Stimulated activated CD8-positive, alpha-beta memory T cell treated with anti-CD3 and anti-CD28 coated beads, Interleukin-4, amount 100 ng/mL, for 1 hour (primary cell): ENCODE data around the gene VSIR.

Experiments
- DNase-seq, 2 donors: peaks; one replicate each; pipeline ENCODE4 v3.0.0-alpha.2; 2020; ENCODE audit warnings: low read depth in 2 of 2, low spot score in 1 of 2

VSIR gene

GRCh38 chr10:71783917-71784678 lies 10.8 kb upstream of the VSIR start:
- DNase-seq, result no peak

DNA sequence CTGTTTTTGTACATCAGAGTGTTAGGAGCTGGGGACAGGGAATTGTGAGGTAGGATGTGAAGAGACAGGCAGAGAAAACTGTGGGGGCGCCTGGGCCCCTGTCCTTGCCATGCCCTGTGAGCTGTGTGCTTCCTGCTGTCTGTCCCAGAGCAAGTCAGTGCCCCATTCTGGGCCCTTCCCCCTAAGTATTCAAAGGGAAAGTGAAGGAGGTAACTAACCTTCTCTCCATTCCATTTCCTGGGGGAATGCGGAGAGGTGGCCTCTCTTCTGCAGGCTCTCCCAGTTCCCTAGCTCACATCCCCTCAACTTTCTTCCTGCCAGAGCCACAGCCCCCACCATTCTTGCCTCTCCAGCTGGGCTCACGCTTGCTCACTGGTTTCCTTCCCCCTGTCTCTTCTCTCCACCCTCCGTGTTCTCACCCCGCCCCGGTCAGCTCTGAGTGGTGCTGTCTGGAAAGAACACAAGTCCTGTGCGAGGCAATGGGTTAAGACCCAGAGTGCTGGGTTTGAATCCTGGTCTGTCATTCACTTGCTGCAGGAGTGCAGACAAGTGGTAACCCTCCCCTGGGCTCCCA lies 9.7 kb upstream of the VSIR start:
- no peak for DNase-seq

DNA sequence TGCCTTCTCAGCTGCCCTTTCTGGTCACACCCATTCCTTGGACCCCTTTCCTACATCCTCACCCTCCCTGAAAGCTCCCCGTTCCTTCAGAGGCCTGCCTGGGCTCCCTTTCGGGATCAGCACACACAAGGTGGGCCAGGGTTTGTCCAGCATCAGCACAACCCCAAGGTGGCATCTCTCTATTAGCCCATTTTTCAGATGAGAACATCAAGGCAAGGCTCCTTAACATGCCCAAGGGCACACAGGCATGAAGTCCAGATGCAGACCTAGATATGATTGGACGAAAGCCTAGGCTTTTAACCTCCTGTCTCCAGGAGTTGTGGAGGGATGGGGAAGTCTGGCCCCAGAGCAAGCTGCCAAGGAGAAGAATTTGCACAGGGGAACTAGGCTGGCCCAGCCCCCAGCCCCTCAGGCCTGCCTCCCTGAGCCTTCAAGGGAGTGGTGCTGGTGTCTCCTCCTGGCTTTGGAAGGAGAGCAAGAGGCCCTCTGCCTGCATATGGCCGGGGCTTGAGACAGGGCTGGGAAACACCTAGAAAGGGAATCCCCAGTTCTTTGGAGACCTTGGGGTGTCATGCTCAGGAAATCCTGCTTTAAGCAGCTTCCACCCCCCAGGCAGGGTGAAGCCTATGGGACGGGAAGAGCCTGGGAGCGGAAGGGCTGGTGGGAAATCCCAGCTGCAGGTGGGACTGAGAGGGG lies 9.0 kb upstream of the VSIR start:
- DNase-seq, result no peak

- DNase-seq, result no peak
These were observed 7.4 kb upstream of the VSIR start for GRCh38 chr10:71780719-71781118.

GRCh38 chr10:71780156-71780555 lies 6.8 kb upstream of the VSIR start:
- no peak for DNase-seq

- DNase-seq, result no peak
These were observed 6.3 kb upstream of the VSIR start for GRCh38 chr10:71779641-71780040.

DNA sequence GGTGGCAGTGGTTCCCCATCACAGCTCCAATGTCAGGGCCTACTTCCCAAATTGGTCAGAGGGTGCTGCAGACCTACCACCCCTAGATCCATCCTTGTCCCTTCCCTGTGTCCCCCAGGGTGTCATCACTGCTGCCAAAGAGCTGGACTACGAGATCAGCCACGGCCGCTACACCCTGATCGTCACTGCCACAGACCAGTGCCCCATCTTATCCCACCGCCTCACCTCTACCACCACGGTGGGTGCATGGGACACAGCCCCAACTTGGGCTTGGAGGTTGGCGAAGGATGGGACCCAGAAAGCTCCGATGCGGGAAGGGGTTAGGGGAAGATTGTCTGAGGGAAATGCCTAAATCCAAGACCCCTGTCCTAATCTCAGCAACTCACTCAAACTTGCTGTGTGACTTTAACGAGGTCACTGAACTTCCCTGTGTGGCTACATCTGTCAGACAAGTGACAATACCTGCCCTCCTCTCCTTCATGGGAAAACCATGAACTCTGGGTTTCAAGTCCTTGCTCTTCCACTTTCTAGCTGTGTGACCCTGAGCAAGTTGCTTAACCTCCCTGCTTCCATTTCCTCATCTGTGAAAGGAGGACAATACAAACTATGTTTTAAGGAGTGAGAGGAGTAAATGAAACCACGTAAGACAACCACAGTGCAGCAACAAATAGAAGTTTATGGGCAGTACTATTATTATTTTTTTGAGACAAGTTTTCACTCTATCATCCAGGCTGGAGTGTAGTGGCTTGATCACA lies 4.9 kb upstream of the VSIR start:
- DNase-seq, result no peak

GRCh38 chr10:71777213-71777985 lies 4.1 kb upstream of the VSIR start:
- no peak for DNase-seq

DNA sequence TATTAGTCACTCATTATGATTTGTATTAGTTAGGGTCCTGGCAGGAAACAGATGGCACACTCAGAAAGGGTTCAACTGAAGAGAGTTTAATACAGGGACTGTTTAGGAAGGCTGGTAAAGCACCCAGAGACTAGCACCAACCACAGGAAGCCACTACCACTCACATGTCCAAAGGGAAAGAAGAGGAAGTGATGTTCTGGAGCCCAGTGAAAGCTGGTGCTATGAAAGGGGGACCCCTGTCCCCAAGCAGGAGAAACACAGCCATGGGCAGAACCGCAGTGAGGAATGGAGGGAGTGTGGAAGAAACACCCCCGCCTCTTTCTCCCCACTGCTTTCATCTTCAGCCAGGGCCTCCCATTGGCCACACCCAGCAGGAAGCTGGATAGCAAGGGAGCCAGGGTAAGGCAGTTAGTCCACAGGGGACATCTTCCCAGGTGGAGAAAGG lies 3.2 kb upstream of the VSIR start:
- DNase-seq, result no peak

DNA sequence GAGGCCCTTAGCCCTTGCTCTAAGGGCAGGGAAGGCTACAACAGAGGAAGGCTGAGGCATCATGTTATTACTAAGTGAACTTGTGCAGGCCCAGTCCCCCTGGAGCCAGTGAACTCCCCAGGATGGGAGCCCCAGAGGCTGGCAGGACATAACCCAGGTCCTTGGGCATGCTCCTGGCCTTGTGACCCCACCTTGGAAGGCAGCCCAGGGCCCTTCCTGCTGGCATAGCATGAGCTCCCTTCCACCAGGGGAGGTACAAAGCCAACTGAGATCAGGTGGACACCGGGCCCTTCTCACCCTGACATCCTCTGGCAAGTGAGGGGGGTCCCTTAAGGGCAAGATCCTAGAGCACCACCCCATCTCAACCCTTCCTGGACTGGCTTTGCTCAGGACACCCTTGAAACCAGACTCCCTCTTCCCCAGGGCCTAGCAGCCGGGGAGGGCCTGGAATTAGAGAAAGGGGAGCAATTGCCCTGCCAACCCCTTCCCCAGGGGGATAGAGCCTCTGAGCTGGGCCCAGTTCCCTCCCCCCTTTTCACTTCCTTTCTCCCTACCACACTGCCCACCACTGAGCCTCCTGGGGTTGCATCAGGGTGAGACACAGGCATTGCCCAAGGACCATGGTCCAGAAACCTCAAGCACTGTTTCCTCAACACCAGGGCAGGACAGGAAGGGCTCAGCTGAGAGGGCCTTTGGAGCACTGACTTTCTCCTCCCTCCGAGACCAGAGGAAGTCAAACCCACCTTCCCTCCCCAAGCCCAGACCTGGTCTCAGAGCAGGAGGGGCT lies 1.8 kb upstream of the VSIR start:
- no peak for DNase-seq

GRCh38 chr10:71772832-71773220 lies 494 bp downstream of the VSIR start:
- no peak for DNase-seq

- DNase-seq, result peak in 1 of 2 donors; percentile 38
These were observed 1.3 kb downstream of the VSIR start for GRCh38 chr10:71771821-71772617.

DNA sequence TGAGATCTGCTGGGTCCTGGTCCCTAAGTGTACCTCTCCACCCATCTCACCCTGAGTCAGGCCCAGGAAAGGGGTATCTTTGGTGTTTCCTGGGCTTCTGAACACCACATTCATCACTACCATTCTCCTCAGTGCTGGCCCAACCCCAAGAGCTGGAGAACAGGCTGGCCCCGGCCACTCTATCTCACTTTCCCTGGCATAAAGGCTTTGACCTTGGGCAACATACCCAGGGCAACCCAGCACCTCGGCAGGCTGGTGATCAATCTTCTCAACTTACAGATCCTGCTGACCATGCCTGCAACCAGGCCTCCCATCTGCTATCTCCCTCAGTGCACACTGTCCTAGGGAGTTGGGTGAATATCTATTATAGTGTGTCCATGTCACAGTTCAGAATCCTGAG lies 2.1 kb downstream of the VSIR start:
- DNase-seq, result no peak

- DNase-seq, result no peak
These were observed 2.5 kb downstream of the VSIR start for GRCh38 chr10:71770789-71771188.

GRCh38 chr10:71770255-71770654 lies 3.1 kb downstream of the VSIR start:
- no peak for DNase-seq

DNA sequence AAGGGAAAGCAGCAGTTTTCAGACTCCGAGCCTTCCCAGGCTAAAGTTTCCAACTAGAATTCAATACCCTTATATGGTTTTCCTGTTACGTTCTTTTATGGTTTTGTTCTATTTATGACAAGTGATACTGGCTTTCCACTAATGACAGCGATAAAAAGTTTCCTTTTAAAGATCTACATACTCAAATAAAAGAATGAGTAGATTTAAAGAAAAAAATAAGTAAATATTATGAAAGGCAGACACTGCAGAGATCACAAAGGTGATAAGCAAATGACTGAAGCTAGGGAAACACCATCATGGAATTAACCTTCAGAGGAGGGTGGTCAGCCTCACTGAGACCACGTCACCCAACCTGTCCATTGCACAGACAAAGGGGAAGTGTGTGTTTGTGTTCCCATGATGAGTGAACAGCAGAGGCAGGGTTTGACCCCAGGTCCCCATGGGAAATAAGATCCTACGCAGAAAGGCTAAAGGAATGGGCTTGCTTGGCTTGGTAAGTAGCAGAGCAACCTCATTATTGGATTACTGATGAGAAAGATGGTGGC lies 4.0 kb downstream of the VSIR start:
- no peak for DNase-seq

- no peak for DNase-seq
These were observed 5.8 kb downstream of the VSIR start for GRCh38 chr10:71767420-71768035.

DNA sequence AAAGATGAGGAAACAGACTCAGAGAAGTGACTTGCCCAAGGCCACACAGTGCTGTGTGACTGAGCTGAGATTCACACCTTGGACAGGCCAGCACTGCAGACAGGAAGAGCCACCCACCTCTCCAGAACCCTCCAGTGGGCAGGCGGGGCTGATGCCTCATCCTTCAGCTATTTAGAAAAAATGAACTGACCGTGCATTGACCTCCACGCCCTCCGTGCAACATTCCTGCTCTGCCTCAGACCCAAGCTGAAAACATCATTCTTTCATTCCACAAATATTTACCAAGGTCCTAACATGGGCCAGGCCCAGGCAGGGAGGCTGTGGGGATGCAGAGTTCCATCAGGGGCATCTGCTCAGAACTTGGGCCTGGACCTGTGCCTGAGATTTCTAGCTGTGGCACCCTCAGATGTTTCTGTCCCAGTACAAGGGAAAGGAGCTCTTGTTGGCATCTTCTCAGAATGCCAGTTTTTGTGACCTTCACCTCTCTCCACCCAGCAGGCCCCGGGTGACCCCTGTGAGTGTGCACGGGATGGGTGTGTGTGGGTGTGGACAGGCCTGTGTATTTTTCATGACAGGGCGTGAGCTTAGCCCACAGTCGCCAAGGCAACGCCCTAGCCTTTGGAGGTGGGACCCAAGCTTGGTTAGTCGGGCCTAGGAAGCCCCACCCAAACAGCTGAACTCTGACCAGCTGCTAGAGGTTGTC lies 6.5 kb downstream of the VSIR start:
- no peak for DNase-seq
